ENCODE measurements around the gene DHX29. TPM values are rescaled to one million over a fixed set of nuclear protein-coding genes. Genes with fewer than 3 reads are reported as not detected.

DHX29 gene
- total RNA-seq, 1 experiment from 2014 or later: 30.1 TPM

DNA sequence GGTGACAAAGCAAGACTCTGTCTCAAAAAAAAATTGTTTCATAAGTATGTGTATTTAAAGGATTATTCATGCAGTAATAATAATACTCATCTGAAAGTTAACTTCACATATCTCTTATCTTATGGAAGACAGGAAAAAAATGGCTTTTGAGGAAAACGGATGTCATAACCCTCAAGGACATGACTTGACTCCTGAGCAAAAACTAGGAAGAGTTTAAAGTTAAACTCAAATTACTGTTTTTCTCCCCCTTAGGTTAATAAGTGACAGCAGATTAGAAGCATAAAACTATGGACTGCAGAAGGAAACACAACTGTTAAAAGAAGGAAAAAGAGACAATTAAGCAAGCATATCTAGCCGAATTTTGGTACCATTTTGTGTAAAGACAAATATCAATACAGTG, 16.5 kb downstream of the DHX29 start:
- ChIA-PET POLR2A (no interaction called here), CTCF (no interaction called here)
- no peak for ATAC-seq
- in situ Hi-C loops (cut with HindIII; ENCODE audit: low pct_unique_long_range_greater_than_20kb, low sequenced_read_pairs): no loop called here
- Histone ChIP-seq H3K36me3 (ENCODE audit: control insufficient read depth, insufficient read depth, low read length) (peaks cover 50% of the 10 kb centered on the region), H3K27ac (ENCODE audit: low read length) (no peak overlapping the region), H3K27me3 (ENCODE audit: control insufficient read depth, insufficient read depth, low read length) (no peaks in the 10 kb centered on the region), H3K9me3 (ENCODE audit: control insufficient read depth, insufficient read depth, low read depth, low read length) (peaks cover 12% of the 10 kb centered on the region; the same call in 1 of the 2 replicates), H3K4me1 (ENCODE audit: control insufficient read depth, insufficient read depth, low read length) (no peaks in the 10 kb centered on the region), H3K4me3 (ENCODE audit: low read depth in 2 of 2, low read length in 2 of 2) (no peak overlapping the region)
- BruUV-seq (replicated peaks): no TSS peak
- no peak for DNase-seq (ENCODE audit: low read depth, low spot score)
- intact Hi-C loops (cut with micrococcal nuclease; ENCODE audit: unreplicated experiment): no loop called here
- TF ChIP-seq, protein P1, sequence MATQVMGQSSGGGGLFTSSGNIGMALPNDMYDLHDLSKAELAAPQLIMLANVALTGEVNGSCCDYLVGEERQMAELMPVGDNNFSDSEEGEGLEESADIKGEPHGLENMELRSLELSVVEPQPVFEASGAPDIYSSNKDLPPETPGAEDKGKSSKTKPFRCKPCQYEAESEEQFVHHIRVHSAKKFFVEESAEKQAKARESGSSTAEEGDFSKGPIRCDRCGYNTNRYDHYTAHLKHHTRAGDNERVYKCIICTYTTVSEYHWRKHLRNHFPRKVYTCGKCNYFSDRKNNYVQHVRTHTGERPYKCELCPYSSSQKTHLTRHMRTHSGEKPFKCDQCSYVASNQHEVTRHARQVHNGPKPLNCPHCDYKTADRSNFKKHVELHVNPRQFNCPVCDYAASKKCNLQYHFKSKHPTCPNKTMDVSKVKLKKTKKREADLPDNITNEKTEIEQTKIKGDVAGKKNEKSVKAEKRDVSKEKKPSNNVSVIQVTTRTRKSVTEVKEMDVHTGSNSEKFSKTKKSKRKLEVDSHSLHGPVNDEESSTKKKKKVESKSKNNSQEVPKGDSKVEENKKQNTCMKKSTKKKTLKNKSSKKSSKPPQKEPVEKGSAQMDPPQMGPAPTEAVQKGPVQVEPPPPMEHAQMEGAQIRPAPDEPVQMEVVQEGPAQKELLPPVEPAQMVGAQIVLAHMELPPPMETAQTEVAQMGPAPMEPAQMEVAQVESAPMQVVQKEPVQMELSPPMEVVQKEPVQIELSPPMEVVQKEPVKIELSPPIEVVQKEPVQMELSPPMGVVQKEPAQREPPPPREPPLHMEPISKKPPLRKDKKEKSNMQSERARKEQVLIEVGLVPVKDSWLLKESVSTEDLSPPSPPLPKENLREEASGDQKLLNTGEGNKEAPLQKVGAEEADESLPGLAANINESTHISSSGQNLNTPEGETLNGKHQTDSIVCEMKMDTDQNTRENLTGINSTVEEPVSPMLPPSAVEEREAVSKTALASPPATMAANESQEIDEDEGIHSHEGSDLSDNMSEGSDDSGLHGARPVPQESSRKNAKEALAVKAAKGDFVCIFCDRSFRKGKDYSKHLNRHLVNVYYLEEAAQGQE (IDR thresholded peaks at IDR 0.05; ENCODE audit: insufficient read depth in 1 of 2, low read depth in 2 of 2, low read length in 1 of 2): no peak
- no peak for TF ChIP-seq POLR2AphosphoS5 (IDR thresholded peaks at IDR 0.05; ENCODE audit: low read depth, low read length)

DNA sequence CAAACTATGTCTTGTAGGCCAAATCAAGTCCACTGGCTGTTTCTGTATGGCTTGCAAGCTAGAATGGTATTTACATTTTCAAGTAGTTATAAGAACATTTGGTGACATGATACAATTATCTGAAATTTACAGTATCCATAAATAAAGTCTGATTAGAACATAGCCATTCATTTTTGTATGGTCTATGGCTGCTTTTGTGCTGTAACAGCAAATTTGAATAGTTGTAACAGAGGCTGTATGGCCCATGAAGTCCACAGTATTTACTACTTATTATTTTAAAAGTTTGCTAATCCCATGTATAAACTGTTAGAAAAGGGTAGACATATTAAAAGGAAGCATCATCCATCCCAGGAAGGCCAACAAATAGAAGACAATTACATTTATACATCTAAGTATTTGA, 17.7 kb downstream of the DHX29 start:
- H3K4me1 ChIP-seq (ENCODE audit: control insufficient read depth, insufficient read depth, low read length): no peaks in the 10 kb centered on the region
- no TSS peak for BruUV-seq (replicated peaks)
- intact Hi-C loops (cut with micrococcal nuclease; ENCODE audit: unreplicated experiment) (no loop called here), in situ Hi-C loops (cut with HindIII; ENCODE audit: low pct_unique_long_range_greater_than_20kb, low sequenced_read_pairs) (no loop called here)
- H3K9me3 ChIP-seq (ENCODE audit: control insufficient read depth, insufficient read depth, low read depth, low read length): peaks cover 1% of the 10 kb centered on the region; the same call in 1 of the 2 replicates
- no peaks in the 10 kb centered on the region for H3K27me3 ChIP-seq (ENCODE audit: control insufficient read depth, insufficient read depth, low read length)
- POLR2A ChIA-PET: no interaction called here
- H3K4me3 ChIP-seq (ENCODE audit: low read depth in 2 of 2, low read length in 2 of 2): no peak overlapping the region
- ATAC-seq: no peak
- peaks cover 45% of the 10 kb centered on the region for H3K36me3 ChIP-seq (ENCODE audit: control insufficient read depth, insufficient read depth, low read length)
- CTCF ChIA-PET: no interaction called here
- no peak for TF ChIP-seq TCF7L2 (IDR thresholded peaks at IDR 0.05; ENCODE audit: low read depth, low read length)
- TF ChIP-seq POLR2AphosphoS5 (IDR thresholded peaks at IDR 0.05; ENCODE audit: low read depth, low read length): no peak
- TF ChIP-seq, protein P1 (IDR thresholded peaks at IDR 0.05; ENCODE audit: insufficient read depth in 1 of 2, low read depth in 2 of 2, low read length in 1 of 2): no peak
- no peak for TF ChIP-seq SIN3A (IDR thresholded peaks at IDR 0.05; ENCODE audit: borderline replicate concordance, insufficient read depth, low read depth, low read length)
- TF ChIP-seq, protein P2, sequence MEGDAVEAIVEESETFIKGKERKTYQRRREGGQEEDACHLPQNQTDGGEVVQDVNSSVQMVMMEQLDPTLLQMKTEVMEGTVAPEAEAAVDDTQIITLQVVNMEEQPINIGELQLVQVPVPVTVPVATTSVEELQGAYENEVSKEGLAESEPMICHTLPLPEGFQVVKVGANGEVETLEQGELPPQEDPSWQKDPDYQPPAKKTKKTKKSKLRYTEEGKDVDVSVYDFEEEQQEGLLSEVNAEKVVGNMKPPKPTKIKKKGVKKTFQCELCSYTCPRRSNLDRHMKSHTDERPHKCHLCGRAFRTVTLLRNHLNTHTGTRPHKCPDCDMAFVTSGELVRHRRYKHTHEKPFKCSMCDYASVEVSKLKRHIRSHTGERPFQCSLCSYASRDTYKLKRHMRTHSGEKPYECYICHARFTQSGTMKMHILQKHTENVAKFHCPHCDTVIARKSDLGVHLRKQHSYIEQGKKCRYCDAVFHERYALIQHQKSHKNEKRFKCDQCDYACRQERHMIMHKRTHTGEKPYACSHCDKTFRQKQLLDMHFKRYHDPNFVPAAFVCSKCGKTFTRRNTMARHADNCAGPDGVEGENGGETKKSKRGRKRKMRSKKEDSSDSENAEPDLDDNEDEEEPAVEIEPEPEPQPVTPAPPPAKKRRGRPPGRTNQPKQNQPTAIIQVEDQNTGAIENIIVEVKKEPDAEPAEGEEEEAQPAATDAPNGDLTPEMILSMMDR (IDR thresholded peaks at IDR 0.05): no peak
- no peak overlapping the region for H3K27ac ChIP-seq (ENCODE audit: low read length)
- no peak for DNase-seq (ENCODE audit: low read depth, low spot score)

Measured in Panc1 (cell line).